Brain microvascular endothelial cell (primary cell): ENCODE results near the gene HIBADH.

ENCODE experiments used
- DNase-seq: peaks from one replicate; pipeline ENCODE4 v3.0.0-alpha.2; 2020
- H3K27ac ChIP-seq: fragments of 250-450 bp; sonication (Bioruptor Pico); 2 replicates; pipeline ENCODE4 v1.5.1; 2020; ENCODE audit warnings: mild to moderate bottlenecking, moderate library complexity
- H3K27me3 ChIP-seq: fragments of 250-450 bp; sonication (Bioruptor Pico); replicated peaks from 2 replicates; pipeline ENCODE4 v1.5.1; 2020; ENCODE audit warnings: mild to moderate bottlenecking
- H3K36me3 ChIP-seq: fragments of 250-450 bp; sonication (Bioruptor Pico); replicated peaks from 2 replicates; pipeline ENCODE4 v1.5.1; 2020; ENCODE audit warnings: mild to moderate bottlenecking
- H3K4me3 ChIP-seq: 2 replicates; pipeline ENCODE4 v1.5.1; 2011; ENCODE audit warnings: low read depth, mild to moderate bottlenecking, control low read depth, low read length, moderate library complexity
- CTCF ChIP-seq: IDR thresholded peaks from 2 replicates; pipeline ENCODE4 v1.5.1; 2011; ENCODE audit warnings: low read depth, mild to moderate bottlenecking, moderate library complexity, low read length, control low read depth, inconsistent platforms; ENCODE audit errors: missing control alignments
- in situ Hi-C: cut with HindIII; loops from 2 replicates; pipeline ENCODE4 v1.10.0; 2017; ENCODE audit warnings: low sequenced_read_pairs, low pct_ligation_motif_present

HIBADH gene

GRCh38 chr7:27665531-27665930, 2.8 kb upstream of the HIBADH start:
- TF ChIP-seq CTCF, result no peak
- no peak for DNase-seq
- H3K27ac ChIP-seq, result no peak overlapping the region
- H3K4me3 ChIP-seq, result no peak overlapping the region
- H3K36me3 ChIP-seq, result no peaks in the 10 kb centered on the region
- no peaks in the 10 kb centered on the region for H3K27me3 ChIP-seq
- in situ Hi-C loops, result no loop called here

- TF ChIP-seq CTCF, result no peak
- no peaks in the 10 kb centered on the region for H3K36me3 ChIP-seq
- no peak overlapping the region for H3K4me3 ChIP-seq
Measured at GRCh38 chr7:27663989-27664331, 1.3 kb upstream of the HIBADH start.

GRCh38 chr7:27661811-27662489, 733 bp downstream of the HIBADH start:
- no peak for TF ChIP-seq CTCF

More at GRCh38 chr7:27663989-27664331, 1.3 kb upstream of the HIBADH start:
- H3K27ac ChIP-seq, result no peak overlapping the region
- in situ Hi-C loops, result no loop called here
- no peaks in the 10 kb centered on the region for H3K27me3 ChIP-seq
- no peak for DNase-seq

GRCh38 chr7:27656724-27657123, 6.0 kb downstream of the HIBADH start:
- H3K4me3 ChIP-seq, result no peak overlapping the region
- H3K27ac ChIP-seq, result no peak overlapping the region
- H3K36me3 ChIP-seq, result no peaks in the 10 kb centered on the region
- no peaks in the 10 kb centered on the region for H3K27me3 ChIP-seq
- no peak for TF ChIP-seq CTCF
- in situ Hi-C loops, result no loop called here
- no peak for DNase-seq

More at GRCh38 chr7:27661811-27662489, 733 bp downstream of the HIBADH start:
- Histone ChIP-seq H3K27me3 (no peaks in the 10 kb centered on the region), H3K27ac (peak overlapping the region; percentile 83), H3K4me3 (peak overlapping the region; percentile 84), H3K36me3 (no peaks in the 10 kb centered on the region)
- in situ Hi-C loops, result no loop called here
- no peak for DNase-seq

GRCh38 chr7:27655184-27655583, 7.5 kb downstream of the HIBADH start:
- no peak for TF ChIP-seq CTCF
- DNase-seq, result no peak
- Histone ChIP-seq H3K27ac (no peak overlapping the region), H3K36me3 (no peaks in the 10 kb centered on the region), H3K4me3 (no peak overlapping the region), H3K27me3 (no peaks in the 10 kb centered on the region)
- in situ Hi-C loops, result no loop called here

GRCh38 chr7:27652518-27652917, 10.2 kb downstream of the HIBADH start:
- DNase-seq, result no peak
- Histone ChIP-seq H3K36me3 (no peaks in the 10 kb centered on the region), H3K27me3 (no peaks in the 10 kb centered on the region), H3K4me3 (no peak overlapping the region), H3K27ac (no peak overlapping the region)
- no peak for TF ChIP-seq CTCF
- in situ Hi-C loops, result no loop called here
